Gastroesophageal sphincter (tissue), 4 donors: Measurements from ENCODE around the gene ELL. TPM values are rescaled to one million over a fixed set of nuclear protein-coding genes. Genes with fewer than 3 reads are reported as not detected.
A peak's percentile ranks its signal among the peaks of the same experiment; 100 is the strongest.

Source experiments
- ATAC-seq: fragments of 150-250 bp; one replicate; pipeline ENCODE4 v1.9.1; 2016; ENCODE audit warnings: mild to moderate bottlenecking, moderate library complexity
- H3K27ac ChIP-seq, 4 donors: fragments of 200-600 bp; sonication (generic) in 3 of 4; 1 replicate in 3 of 4; 2 replicates in 1 of 4; pipeline ENCODE4 v1.5.1; 2016 to 2019
- H3K27me3 ChIP-seq: fragments of 200-600 bp; sonication (generic); one replicate; pipeline ENCODE4 v1.5.1; 2019
- H3K36me3 ChIP-seq, 2 donors: fragments of 200-600 bp; sonication (generic); one replicate each; pipeline ENCODE4 v1.5.1; 2019; ENCODE audit warnings: control low read depth in 1 of 2
- H3K4me1 ChIP-seq, 3 donors: fragments of 200-600 bp; sonication (generic); 1 replicate in 2 of 3; 2 replicates in 1 of 3; pipeline ENCODE4 v1.5.1; 2016 to 2019; ENCODE audit warnings: control low read depth in 2 of 3
- H3K4me3 ChIP-seq, 2 donors: fragments of 200-600 bp; sonication (generic); one replicate each; pipeline ENCODE4 v1.5.1; 2019; ENCODE audit warnings: mild to moderate bottlenecking in 1 of 2, moderate library complexity in 1 of 2
- H3K9me3 ChIP-seq, 3 donors: fragments of 200-600 bp; sonication (generic); one replicate each; pipeline ENCODE4 v1.5.1; 2017 to 2019; ENCODE audit warnings: control low read depth in 2 of 3
- CTCF ChIP-seq, 4 experiments: fragments of 200-600 bp in 2 of 4; fragments of 450-650 bp in 2 of 4; sonication (generic) in 1 of 4; IDR thresholded peaks; one replicate each; pipeline ENCODE4 v1.5.1; 2017 to 2019; ENCODE audit warnings: antibody characterized with exemption in 4 of 4, mild to moderate bottlenecking in 2 of 4, moderate library complexity in 2 of 4
- EP300 ChIP-seq: sonication (generic); formaldehyde crosslinking; IDR thresholded peaks from one replicate; pipeline ENCODE4 v1.6.1; 2017; ENCODE audit warnings: antibody characterized with exemption, mild to moderate bottlenecking
- POLR2A ChIP-seq, 2 donors: fragments of 450-650 bp; IDR thresholded peaks; one replicate each; pipeline ENCODE4 v1.6.1; 2017; ENCODE audit warnings: antibody characterized with exemption in 2 of 2, mild to moderate bottlenecking in 2 of 2, moderate library complexity in 1 of 2
- POLR2AphosphoS5 ChIP-seq: sonication (generic); formaldehyde crosslinking; IDR thresholded peaks from one replicate; pipeline ENCODE4 v1.6.1; 2017; ENCODE audit warnings: antibody characterized with exemption
- WGBS, 2 donors: methylation state at CpG; one replicate each; pipeline ENCODE4 v1.1.5; 2018; ENCODE audit warnings: low coverage in 1 of 2; 5-methylcytosine and 5-hydroxymethylcytosine counted together
- total RNA-seq, 4 donors: library from RNA; depleted of rRNA; stranded (reverse); fragments of >200 nt; gene quantifications; one replicate each; pipeline ENCODE4 v1.1.0, GENCODE V29; 2016

Gene ELL
- total RNA-seq, 4 donors from 2014 or later, result 12.5 to 19.0 (median 14.7) TPM

GRCh38 chr19:18502246-18502637, 19.6 kb downstream of the ELL start:
- H3K27ac ChIP-seq, result peak overlapping the region in 3 of 4 donors; percentile 66 to 69 (median 68)
- H3K4me3 ChIP-seq, result no peak overlapping the region
- no peak for ATAC-seq
- no peak for TF ChIP-seq EP300
- no peak for TF ChIP-seq CTCF (IDR thresholded peaks at IDR 0.05)
- TF ChIP-seq POLR2A (IDR thresholded peaks at IDR 0.05), result no peak
- no peak for TF ChIP-seq POLR2AphosphoS5
- H3K4me1 ChIP-seq, result peaks cover 4 to 99% (median 85%) of the 10 kb centered on the region in 3 donors
- H3K36me3 ChIP-seq, result no peaks in the 10 kb centered on the region
- no peaks in the 10 kb centered on the region for H3K27me3 ChIP-seq
- H3K9me3 ChIP-seq, result no peaks in the 10 kb centered on the region
- WGBS, 2 donors, result 50% methylated on average over 2 of the region's 7 CpGs; no CpG with 5 or more reads in 1 of the 2 donors

DNA sequence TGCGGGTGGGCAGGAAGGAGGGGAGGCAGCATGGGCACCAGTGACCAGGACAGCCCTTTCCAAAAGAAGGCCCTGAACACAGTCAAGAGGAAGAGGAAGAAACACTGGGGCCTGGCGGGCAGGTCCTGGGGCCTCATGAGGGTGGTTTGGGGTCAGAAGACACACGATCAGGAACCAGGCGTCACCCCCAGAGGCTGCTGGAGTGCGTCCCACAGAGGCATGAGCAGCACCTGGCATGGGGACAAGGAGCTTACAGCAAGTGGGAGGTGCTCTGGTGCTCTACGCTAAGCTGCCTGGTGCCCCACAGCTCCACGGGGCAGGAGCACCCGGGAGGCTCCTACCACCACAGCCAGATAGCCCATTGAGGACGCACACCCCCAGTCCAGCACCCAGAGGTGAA, 20.0 kb downstream of the ELL start:
- WGBS, 2 donors, result 30 to 36% methylated on average over 4 of the region's 9 CpGs
- Histone ChIP-seq H3K4me3 (no peak overlapping the region), H3K9me3 (no peaks in the 10 kb centered on the region), H3K4me1 (peaks cover 4 to 99% (median 82%) of the 10 kb centered on the region in 3 donors), H3K27me3 (no peaks in the 10 kb centered on the region), H3K36me3 (no peaks in the 10 kb centered on the region), H3K27ac (peak overlapping the region in 3 of 4 donors; percentile 66 to 69 (median 68))
- ATAC-seq, result peak; percentile 50
- TF ChIP-seq POLR2AphosphoS5, result peak; percentile 43
- TF ChIP-seq POLR2A (IDR thresholded peaks at IDR 0.05), result no peak

DNA sequence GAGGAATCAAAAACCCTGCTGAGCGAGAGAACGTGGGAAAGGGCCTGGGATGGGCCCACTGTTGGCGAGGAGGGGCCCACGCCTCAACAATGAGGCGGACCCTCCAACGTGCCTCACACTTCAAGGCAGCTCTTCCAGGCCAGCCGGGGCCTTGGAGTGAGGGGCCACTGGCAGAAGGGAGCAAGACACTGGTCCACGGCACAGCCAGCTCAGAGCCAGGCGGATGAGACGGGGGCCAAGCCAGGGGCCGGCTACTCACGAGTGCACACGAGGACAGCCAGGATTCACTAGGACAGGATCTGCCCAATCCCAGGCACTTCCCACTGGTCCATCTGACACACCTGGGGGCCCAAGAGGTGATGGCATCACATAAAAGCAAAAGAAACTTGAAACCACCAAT, 20.5 kb downstream of the ELL start:
- no peak for TF ChIP-seq CTCF (IDR thresholded peaks at IDR 0.05)
- TF ChIP-seq POLR2AphosphoS5, result no peak
- no peak for TF ChIP-seq POLR2A (IDR thresholded peaks at IDR 0.05)
- no peak for TF ChIP-seq EP300
- ATAC-seq, result no peak
- H3K4me1 ChIP-seq, result peaks cover 4 to 99% (median 82%) of the 10 kb centered on the region in 3 donors

GRCh38 chr19:18500799-18501198, 21.1 kb downstream of the ELL start:
- peaks cover 4 to 99% (median 82%) of the 10 kb centered on the region in 3 donors for H3K4me1 ChIP-seq

More for the DNA sequence above, 20.5 kb downstream of the ELL start:
- WGBS, 2 donors, result 85 to 93% methylated on average over 4 to 7 of the region's 13 CpGs
- H3K4me3 ChIP-seq, result no peak overlapping the region
- no peaks in the 10 kb centered on the region for H3K27me3 ChIP-seq
- no peaks in the 10 kb centered on the region for H3K9me3 ChIP-seq
- H3K36me3 ChIP-seq, result no peaks in the 10 kb centered on the region
- H3K27ac ChIP-seq, result peak overlapping the region in 3 of 4 donors; percentile 66 to 69 (median 68)

DNA sequence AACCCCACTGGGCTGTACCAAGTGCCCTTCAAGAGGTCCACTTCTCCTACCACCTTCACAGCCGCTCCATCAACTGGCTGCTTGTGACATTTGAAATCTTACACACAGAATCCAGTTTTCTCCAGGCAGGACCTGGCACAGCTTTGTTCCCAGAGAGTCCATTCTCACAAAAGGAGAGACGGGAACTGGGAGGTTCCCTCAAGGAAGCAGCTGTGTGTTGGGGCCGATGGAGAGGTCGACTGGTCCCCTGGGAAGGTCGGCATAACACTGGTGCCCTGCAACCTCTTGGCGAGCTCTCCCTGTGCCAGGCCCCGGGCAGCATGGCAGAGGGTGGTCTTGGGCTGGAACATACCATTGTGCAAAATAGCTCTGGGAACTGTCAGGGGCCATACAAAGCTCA, 21.5 kb downstream of the ELL start:
- Histone ChIP-seq H3K4me1 (peaks cover 4 to 99% (median 82%) of the 10 kb centered on the region in 3 donors), H3K36me3 (no peaks in the 10 kb centered on the region), H3K4me3 (no peak overlapping the region), H3K9me3 (no peaks in the 10 kb centered on the region), H3K27me3 (no peaks in the 10 kb centered on the region), H3K27ac (peak overlapping the region in 3 of 4 donors; percentile 66 to 69 (median 68))
- TF ChIP-seq POLR2A (IDR thresholded peaks at IDR 0.05) (no peak), POLR2AphosphoS5 (no peak), CTCF (IDR thresholded peaks at IDR 0.05) (no peak), EP300 (no peak)
- no peak for ATAC-seq
- 30% methylated on average over 2 of the region's 7 CpGs; no CpG with 5 or more reads in 1 of the 2 donors for WGBS, 2 donors

More at GRCh38 chr19:18500799-18501198, 21.1 kb downstream of the ELL start:
- no peaks in the 10 kb centered on the region for H3K9me3 ChIP-seq
- H3K27ac ChIP-seq, result peak overlapping the region in 3 of 4 donors; percentile 66 to 69 (median 68)
- H3K27me3 ChIP-seq, result no peaks in the 10 kb centered on the region
- TF ChIP-seq CTCF (IDR thresholded peaks at IDR 0.05), result no peak
- peak; percentile 4 for TF ChIP-seq POLR2AphosphoS5
- ATAC-seq, result peak; percentile 13
- H3K4me3 ChIP-seq, result no peak overlapping the region
- WGBS, 2 donors, result 33% methylated on average over 2 of the region's 11 CpGs; no CpG with 5 or more reads in 1 of the 2 donors
- no peaks in the 10 kb centered on the region for H3K36me3 ChIP-seq
